HCT116 (cell line): ENCODE results near the gene GPR22. TPM values are rescaled to one million over a fixed set of nuclear protein-coding genes. Genes with fewer than 3 reads are reported as not detected.

ENCODE experiments used
- ATAC-seq: fragments of 200-7000 bp; cut with Tn5 transposase; 2 replicates; pipeline ENCODE4 v1.9.1; 2020; ENCODE audit warnings: mild to moderate bottlenecking, moderate library complexity
- BruUV-seq: library from RNA; stranded (reverse); fragments of 400-500 nt; replicated peaks from 2 replicates; lab custom pipeline; 2021; lab: Mats Ljungman, UMichigan
- CTCF ChIA-PET: fragments of 300-600 bp; sonication (Branson Sonifier 250); formaldehyde crosslinking; loops from one replicate; lab custom pipeline; 2021; ENCODE audit warnings: antibody characterized with exemption; lab: Charles Lee
- POLR2A ChIA-PET: fragments of 300-600, 350-600 bp; sonication (Branson Sonifier 250); formaldehyde crosslinking; loops from one replicate; lab custom pipeline; 2021; ENCODE audit warnings: antibody characterized with exemption; lab: Charles Lee
- RAD21 ChIA-PET, 2 experiments: fragments of 300-600 bp; sonication (Branson Sonifier 250); formaldehyde crosslinking; loops; one replicate each; lab custom pipeline; 2023; ENCODE audit warnings: low total read pairs in 2 of 2; ENCODE audit not compliant: uncharacterized antibody in 2 of 2, unreplicated experiment in 2 of 2, low non-redundant PET in 1 of 2; lab: Charles Lee
- DNase-seq: peaks from one replicate; pipeline ENCODE4 v3.0.0-alpha.2; 2010; ENCODE audit warnings: low read depth, low spot score
- H2AFZ ChIP-seq: fragments of 200-600 bp; shearing (Covaris generic), sonication (generic); 2 replicates; pipeline ENCODE4 v1.6.1; 2017; ENCODE audit warnings: low read depth, mixed run types, mixed read lengths, antibody characterized with exemption, low read length; ENCODE audit not compliant: poor library complexity, severe bottlenecking
- H3K27ac ChIP-seq: 2 replicates; pipeline ENCODE4 v1.5.1; 2012; ENCODE audit warnings: low read depth, low read length
- H3K27me3 ChIP-seq: fragments of 200-600 bp; sonication (generic); 2 replicates; pipeline ENCODE4 v1.6.1; 2016; ENCODE audit warnings: mixed run types, low read length, mixed read lengths; ENCODE audit not compliant: insufficient read depth
- H3K36me3 ChIP-seq, 2 experiments: fragments of 200-500 bp in 1 of 2; fragments of 200-600 bp in 1 of 2; sonication (Bioruptor generic) in 1 of 2; sonication (generic) in 1 of 2; 2 replicates each; pipeline versions ENCODE4 v1.5.1 to v1.6.1; 2014 to 2016; ENCODE audit warnings: low read length in 2 of 2, inconsistent platforms in 1 of 2, mixed read lengths in 1 of 2, mixed run types in 1 of 2; ENCODE audit not compliant: insufficient read depth in 2 of 2, control insufficient read depth in 1 of 2
- H3K4me1 ChIP-seq, 2 experiments: fragments of 200-600 bp in 1 of 2; sonication (generic) in 1 of 2; 2 replicates each; pipeline versions ENCODE4 v1.5.1 to v1.6.1; 2012 to 2017; ENCODE audit warnings: low read length in 2 of 2, inconsistent platforms in 1 of 2, mild to moderate bottlenecking in 1 of 2, mixed read lengths in 1 of 2, mixed run types in 1 of 2, moderate library complexity in 1 of 2; ENCODE audit not compliant: insufficient read depth in 2 of 2, control insufficient read depth in 1 of 2
- H3K4me2 ChIP-seq: fragments of 200-600 bp; sonication (generic); 2 replicates; pipeline ENCODE4 v1.6.1; 2017; ENCODE audit warnings: mixed run types, low read length, mixed read lengths
- H3K4me3 ChIP-seq, 2 experiments: fragments of 200-600 bp in 1 of 2; sonication (generic) in 1 of 2; replicated peaks in 1 of 2; 2 replicates each; pipeline ENCODE4 v1.5.1; 2011 to 2016; ENCODE audit warnings: low read length in 2 of 2, control low read depth in 1 of 2, low read depth in 1 of 2, mild to moderate bottlenecking in 1 of 2, mixed read lengths in 1 of 2, mixed run types in 1 of 2
- H3K79me2 ChIP-seq: fragments of 200-600 bp; sonication (generic); 2 replicates; pipeline ENCODE4 v1.6.1; 2017; ENCODE audit warnings: mild to moderate bottlenecking, mixed run types, low read length, moderate library complexity, mixed read lengths; ENCODE audit not compliant: insufficient read depth
- H3K9ac ChIP-seq: fragments of 200-600 bp; sonication (generic); 2 replicates; pipeline ENCODE4 v1.6.1; 2016; ENCODE audit warnings: low read length, mixed read lengths
- H3K9me2 ChIP-seq: fragments of 200-600 bp; sonication (generic), shearing (Covaris generic); 2 replicates; pipeline ENCODE4 v1.6.1; 2017; ENCODE audit warnings: mixed run types, mild to moderate bottlenecking, moderate library complexity; ENCODE audit not compliant: insufficient read depth
- H3K9me3 ChIP-seq, 2 experiments: fragments of 200-500 bp in 1 of 2; fragments of 200-600 bp in 1 of 2; sonication (Bioruptor generic) in 1 of 2; sonication (generic) in 1 of 2; 2 replicates each; pipeline ENCODE4 v1.6.1; 2014 to 2017; ENCODE audit warnings: low read length in 2 of 2, mixed read lengths in 2 of 2, inconsistent platforms in 1 of 2, low read depth in 1 of 2, mild to moderate bottlenecking in 1 of 2, mixed run types in 1 of 2, moderate library complexity in 1 of 2; ENCODE audit not compliant: control insufficient read depth in 1 of 2, insufficient read depth in 1 of 2
- H4K20me1 ChIP-seq: fragments of 200-600 bp; sonication (generic), shearing (Covaris generic); 2 replicates; pipeline ENCODE4 v1.6.1; 2017; ENCODE audit warnings: mixed run types, mild to moderate bottlenecking, moderate library complexity; ENCODE audit not compliant: insufficient read depth
- CBX3 ChIP-seq: IDR thresholded peaks from 2 replicates; pipeline ENCODE4 v1.6.1; 2012; ENCODE audit warnings: low read depth
- EZH2 ChIP-seq: fragments of 200-600 bp; sonication (generic); IDR thresholded peaks from 2 replicates; pipeline ENCODE4 v1.6.1; 2017; ENCODE audit warnings: antibody characterized with exemption, mixed run types
- FOSL1 ChIP-seq: IDR thresholded peaks from 2 replicates; pipeline ENCODE4 v1.6.1; 2012; ENCODE audit warnings: low read depth
- JUND ChIP-seq: IDR thresholded peaks from 2 replicates; pipeline ENCODE4 v1.6.1; 2012
- MAX ChIP-seq: IDR thresholded peaks from 2 replicates; pipeline ENCODE4 v1.6.1; 2012
- POLR2A ChIP-seq: IDR thresholded peaks from 2 replicates; pipeline ENCODE4 v1.7.0; 2011; ENCODE audit warnings: borderline replicate concordance; ENCODE audit not compliant: insufficient read depth, insufficient read length; ENCODE audit errors: extremely low read depth
- TCF7L2 ChIP-seq: IDR thresholded peaks from 2 replicates; pipeline ENCODE4 v1.7.0; 2011; ENCODE audit warnings: borderline replicate concordance, inconsistent platforms; ENCODE audit not compliant: insufficient read depth, insufficient read length; ENCODE audit errors: extremely low read depth
- ZFX ChIP-seq: fragments of 450-650 bp; IDR thresholded peaks from 2 replicates; pipeline ENCODE4 v1.6.1; 2017
- intact Hi-C: fragments of 100-400 bp; cut with micrococcal nuclease; formaldehyde crosslinking; loops from 2 replicates; pipeline ENCODE4 v1.10.0; 2022
- total RNA-seq: library from RNA; stranded (reverse); gene quantifications from one replicate; pipeline ENCODE4 v1.2.1, GENCODE V29; 2021; ENCODE audit not compliant: unreplicated experiment
- TF ChIP-seq, protein P1 (sequence below): IDR thresholded peaks from 2 replicates; pipeline ENCODE4 v1.6.1; 2012
- TF ChIP-seq, protein P2 (sequence below): IDR thresholded peaks from 2 replicates; pipeline ENCODE4 v1.6.1; 2012; ENCODE audit warnings: low read depth

GPR22 gene
- total RNA-seq, 1 experiment from 2014 or later, result not detected

DNA sequence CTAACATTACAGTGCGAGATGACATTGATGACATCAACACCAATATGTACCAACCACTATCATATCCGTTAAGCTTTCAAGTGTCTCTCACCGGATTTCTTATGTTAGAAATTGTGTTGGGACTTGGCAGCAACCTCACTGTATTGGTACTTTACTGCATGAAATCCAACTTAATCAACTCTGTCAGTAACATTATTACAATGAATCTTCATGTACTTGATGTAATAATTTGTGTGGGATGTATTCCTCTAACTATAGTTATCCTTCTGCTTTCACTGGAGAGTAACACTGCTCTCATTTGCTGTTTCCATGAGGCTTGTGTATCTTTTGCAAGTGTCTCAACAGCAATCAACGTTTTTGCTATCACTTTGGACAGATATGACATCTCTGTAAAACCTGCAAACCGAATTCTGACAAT is 4.3 kb downstream of the GPR22 start:
- no peak overlapping the region for H3K27ac ChIP-seq
- no peaks in the 10 kb centered on the region for H3K4me1 ChIP-seq
- H3K4me3 ChIP-seq, result no peak overlapping the region
- no peaks in the 10 kb centered on the region for H4K20me1 ChIP-seq
- ChIA-PET RAD21 (no interaction called here), POLR2A (no interaction called here), CTCF (interaction anchor here (2.7 kb wide), 1 partner anchor 11 kb away, joined by 9 read pairs; no protein-coding TSS in a partner anchor)
- H3K9me3 ChIP-seq, result no peaks in the 10 kb centered on the region
- no peak overlapping the region for H3K9ac ChIP-seq
- no peaks in the 10 kb centered on the region for H3K9me2 ChIP-seq
- DNase-seq, result no peak
- intact Hi-C loops, result no loop called here
- no peaks in the 10 kb centered on the region for H3K36me3 ChIP-seq
- TF ChIP-seq EZH2 (no peak), MAX (no peak), POLR2A (no peak), ZFX (no peak), FOSL1 (no peak), CBX3 (no peak), JUND (no peak), TCF7L2 (no peak)
- TF ChIP-seq, protein P1, sequence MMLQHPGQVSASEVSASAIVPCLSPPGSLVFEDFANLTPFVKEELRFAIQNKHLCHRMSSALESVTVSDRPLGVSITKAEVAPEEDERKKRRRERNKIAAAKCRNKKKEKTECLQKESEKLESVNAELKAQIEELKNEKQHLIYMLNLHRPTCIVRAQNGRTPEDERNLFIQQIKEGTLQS, result no peak
- TF ChIP-seq, protein P2, sequence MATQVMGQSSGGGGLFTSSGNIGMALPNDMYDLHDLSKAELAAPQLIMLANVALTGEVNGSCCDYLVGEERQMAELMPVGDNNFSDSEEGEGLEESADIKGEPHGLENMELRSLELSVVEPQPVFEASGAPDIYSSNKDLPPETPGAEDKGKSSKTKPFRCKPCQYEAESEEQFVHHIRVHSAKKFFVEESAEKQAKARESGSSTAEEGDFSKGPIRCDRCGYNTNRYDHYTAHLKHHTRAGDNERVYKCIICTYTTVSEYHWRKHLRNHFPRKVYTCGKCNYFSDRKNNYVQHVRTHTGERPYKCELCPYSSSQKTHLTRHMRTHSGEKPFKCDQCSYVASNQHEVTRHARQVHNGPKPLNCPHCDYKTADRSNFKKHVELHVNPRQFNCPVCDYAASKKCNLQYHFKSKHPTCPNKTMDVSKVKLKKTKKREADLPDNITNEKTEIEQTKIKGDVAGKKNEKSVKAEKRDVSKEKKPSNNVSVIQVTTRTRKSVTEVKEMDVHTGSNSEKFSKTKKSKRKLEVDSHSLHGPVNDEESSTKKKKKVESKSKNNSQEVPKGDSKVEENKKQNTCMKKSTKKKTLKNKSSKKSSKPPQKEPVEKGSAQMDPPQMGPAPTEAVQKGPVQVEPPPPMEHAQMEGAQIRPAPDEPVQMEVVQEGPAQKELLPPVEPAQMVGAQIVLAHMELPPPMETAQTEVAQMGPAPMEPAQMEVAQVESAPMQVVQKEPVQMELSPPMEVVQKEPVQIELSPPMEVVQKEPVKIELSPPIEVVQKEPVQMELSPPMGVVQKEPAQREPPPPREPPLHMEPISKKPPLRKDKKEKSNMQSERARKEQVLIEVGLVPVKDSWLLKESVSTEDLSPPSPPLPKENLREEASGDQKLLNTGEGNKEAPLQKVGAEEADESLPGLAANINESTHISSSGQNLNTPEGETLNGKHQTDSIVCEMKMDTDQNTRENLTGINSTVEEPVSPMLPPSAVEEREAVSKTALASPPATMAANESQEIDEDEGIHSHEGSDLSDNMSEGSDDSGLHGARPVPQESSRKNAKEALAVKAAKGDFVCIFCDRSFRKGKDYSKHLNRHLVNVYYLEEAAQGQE, result no peak
- BruUV-seq, result no TSS peak
- H3K79me2 ChIP-seq, result no peaks in the 10 kb centered on the region
- ATAC-seq, result no peak
- no peaks in the 10 kb centered on the region for H3K27me3 ChIP-seq
- no peak overlapping the region for H3K4me2 ChIP-seq
- H2AFZ ChIP-seq, result no peak overlapping the region
